ENCODE measurements around the gene GABPA. TPM values are rescaled to one million over a fixed set of nuclear protein-coding genes. Genes with fewer than 3 reads are reported as not detected.

Gene GABPA
- total RNA-seq, 4 donors from 2014 or later = 11.1 to 18.1 (median 15.9) TPM

DNA sequence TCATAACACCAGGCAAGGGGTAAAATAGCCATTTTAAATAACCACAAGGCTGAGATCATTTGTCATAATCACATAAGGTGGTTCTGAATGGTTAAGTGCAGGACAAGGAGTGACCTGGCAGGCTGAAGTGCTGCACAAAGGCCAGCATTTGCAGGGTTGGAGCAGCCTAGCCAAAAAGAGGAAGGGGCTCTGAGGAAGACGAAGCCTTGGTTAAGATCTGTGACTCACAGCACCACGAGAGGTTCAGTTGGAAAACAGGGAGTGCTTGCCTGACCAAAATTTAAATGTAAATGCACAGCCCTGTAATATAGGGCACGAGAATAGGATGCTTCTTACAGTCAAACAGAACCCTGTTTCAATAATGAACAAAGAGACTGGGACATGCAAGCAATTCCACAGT, 12.1 kb upstream of the GABPA start:
- TF ChIP-seq, protein P1, sequence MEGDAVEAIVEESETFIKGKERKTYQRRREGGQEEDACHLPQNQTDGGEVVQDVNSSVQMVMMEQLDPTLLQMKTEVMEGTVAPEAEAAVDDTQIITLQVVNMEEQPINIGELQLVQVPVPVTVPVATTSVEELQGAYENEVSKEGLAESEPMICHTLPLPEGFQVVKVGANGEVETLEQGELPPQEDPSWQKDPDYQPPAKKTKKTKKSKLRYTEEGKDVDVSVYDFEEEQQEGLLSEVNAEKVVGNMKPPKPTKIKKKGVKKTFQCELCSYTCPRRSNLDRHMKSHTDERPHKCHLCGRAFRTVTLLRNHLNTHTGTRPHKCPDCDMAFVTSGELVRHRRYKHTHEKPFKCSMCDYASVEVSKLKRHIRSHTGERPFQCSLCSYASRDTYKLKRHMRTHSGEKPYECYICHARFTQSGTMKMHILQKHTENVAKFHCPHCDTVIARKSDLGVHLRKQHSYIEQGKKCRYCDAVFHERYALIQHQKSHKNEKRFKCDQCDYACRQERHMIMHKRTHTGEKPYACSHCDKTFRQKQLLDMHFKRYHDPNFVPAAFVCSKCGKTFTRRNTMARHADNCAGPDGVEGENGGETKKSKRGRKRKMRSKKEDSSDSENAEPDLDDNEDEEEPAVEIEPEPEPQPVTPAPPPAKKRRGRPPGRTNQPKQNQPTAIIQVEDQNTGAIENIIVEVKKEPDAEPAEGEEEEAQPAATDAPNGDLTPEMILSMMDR (IDR thresholded peaks at IDR 0.05) = no peak
- H3K4me1 ChIP-seq = no peaks in the 10 kb centered on the region
- no peak for DNase-seq
- H3K27me3 ChIP-seq = no peaks in the 10 kb centered on the region
- H3K36me3 ChIP-seq = peaks cover 0 to 73% (median 18%) of the 10 kb centered on the region in 3 donors
- no peak overlapping the region for H3K4me3 ChIP-seq
- intact Hi-C loops (cut with DNase I) = no loop called here
- no peaks in the 10 kb centered on the region for H3K9me3 ChIP-seq
- H3K27ac ChIP-seq = peak overlapping the region in 2 of 4 donors; percentile 0 to 21
- WGBS, 2 donors = 70% methylated on average over 3 of the region's 3 CpGs

DNA sequence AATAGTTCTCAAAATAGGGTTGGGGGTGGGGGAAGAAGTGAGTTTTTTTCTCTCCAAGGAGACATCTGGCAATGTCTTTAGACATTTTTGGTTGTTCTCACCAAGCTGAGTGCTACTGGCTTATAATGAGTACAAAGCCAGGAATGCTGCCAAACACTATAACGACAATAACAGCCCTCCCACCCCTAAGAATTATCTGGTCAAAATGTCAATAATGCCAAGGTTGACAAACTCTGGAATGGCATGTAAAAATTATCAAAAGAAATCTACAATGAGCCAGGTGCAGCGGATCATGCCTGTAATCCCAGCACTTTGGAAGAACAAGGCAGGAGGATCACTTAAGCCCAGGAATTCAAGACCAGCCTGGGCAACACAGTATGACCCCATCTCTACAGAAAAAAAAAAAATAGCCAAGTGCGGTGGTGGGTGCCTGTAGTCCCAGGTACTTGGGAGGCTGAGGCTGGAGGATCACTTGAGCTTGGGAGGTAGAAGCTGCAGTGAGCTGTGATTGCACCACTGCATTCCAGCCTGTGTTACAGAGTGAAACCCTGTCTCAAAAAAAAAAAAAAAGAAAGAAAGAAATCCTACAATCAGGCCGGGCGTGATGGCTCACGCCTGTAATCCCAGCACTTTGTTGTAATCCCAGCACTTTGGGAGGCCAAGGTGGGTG, 2.5 kb upstream of the GABPA start:
- WGBS, 2 donors = 55 to 62% methylated on average over 6 of the region's 6 CpGs
- Histone ChIP-seq H3K9me3 (no peaks in the 10 kb centered on the region), H3K4me3 (no peak overlapping the region), H3K4me1 (peaks cover 9 to 59% (median 35%) of the 10 kb centered on the region in 3 donors), H3K27ac (peak overlapping the region; percentile 4 to 99 (median 58)), H3K27me3 (no peaks in the 10 kb centered on the region), H3K36me3 (peaks cover 4 to 46% (median 20%) of the 10 kb centered on the region in 3 donors)
- TF ChIP-seq, protein P1 (IDR thresholded peaks at IDR 0.05) = no peak
- no peak for TF ChIP-seq POLR2A (IDR thresholded peaks at IDR 0.05)
- intact Hi-C loops (cut with DNase I) = no loop called here
- no peak for DNase-seq

DNA sequence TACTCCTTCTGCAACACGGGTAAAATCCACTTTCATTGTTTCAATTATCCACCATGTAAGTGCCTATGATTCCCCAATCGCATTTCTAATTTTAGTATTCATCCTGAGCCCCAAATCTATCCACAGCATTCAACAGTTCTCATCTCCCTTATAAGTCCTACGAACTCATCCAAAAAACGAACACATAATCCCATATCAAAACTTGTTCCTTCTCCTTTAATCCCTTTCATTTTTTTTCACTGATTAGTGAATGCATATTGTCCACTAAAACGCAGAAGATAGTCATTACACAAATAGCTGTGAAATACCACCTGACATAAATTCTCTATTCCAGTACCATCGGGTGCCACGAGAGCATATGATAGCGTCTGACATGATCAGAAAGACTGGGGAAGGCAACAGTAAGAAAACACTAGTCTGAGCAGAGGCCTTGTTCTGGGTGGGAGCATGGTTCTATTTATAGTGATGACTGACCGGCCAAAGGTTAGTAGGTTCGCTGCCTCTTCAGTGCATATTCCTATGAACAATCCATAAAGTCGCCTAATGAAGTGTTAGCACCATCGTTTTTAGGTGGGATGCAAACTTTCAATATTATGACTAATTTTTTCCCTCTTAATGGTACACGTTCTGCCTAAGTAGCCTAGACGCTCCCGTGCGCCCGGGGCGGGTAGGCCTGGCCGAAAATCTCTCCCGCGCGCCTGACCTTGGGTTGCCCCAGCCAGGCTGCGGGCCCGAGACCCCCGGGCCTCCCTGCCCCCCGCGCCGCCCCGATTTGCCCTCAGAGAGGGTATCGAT, 716 bp upstream of the GABPA start:
- TF ChIP-seq, protein P1 (IDR thresholded peaks at IDR 0.05) = no peak
- TF ChIP-seq POLR2A (IDR thresholded peaks at IDR 0.05) = no peak
- Histone ChIP-seq H3K9me3 (no peaks in the 10 kb centered on the region), H3K4me1 (peaks cover 9 to 68% (median 40%) of the 10 kb centered on the region in 3 donors), H3K36me3 (peaks cover 0 to 28% (median 3%) of the 10 kb centered on the region in 3 donors), H3K4me3 (peak overlapping the region; percentile 91 to 98 (median 96)), H3K27ac (peak overlapping the region; percentile 99), H3K27me3 (no peaks in the 10 kb centered on the region)
- DNase-seq = no peak
- WGBS, 2 donors = 4% methylated on average over 12 to 17 of the region's 30 CpGs
- intact Hi-C loops (cut with DNase I) = no loop called here

DNA sequence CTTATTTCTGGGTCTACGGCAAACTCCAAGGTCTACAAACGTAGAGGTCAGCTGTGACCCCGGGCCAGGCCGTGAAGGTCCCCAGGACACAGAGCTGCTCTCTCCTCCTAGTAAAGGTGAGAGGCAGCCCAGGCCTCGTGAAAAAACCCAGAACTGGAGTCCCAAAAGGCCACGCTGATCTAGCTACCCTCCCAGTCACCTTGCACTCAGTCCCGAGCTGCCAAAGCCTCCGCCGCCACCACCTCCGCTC, 193 bp upstream of the GABPA start:
- Histone ChIP-seq H3K9me3 (no peaks in the 10 kb centered on the region), H3K27me3 (no peaks in the 10 kb centered on the region), H3K36me3 (peaks cover 0 to 25% (median 0%) of the 10 kb centered on the region in 3 donors), H3K27ac (peak overlapping the region; percentile 99), H3K4me3 (peak overlapping the region; percentile 91 to 98 (median 96)), H3K4me1 (peaks cover 9 to 66% (median 40%) of the 10 kb centered on the region in 3 donors)
- TF ChIP-seq POLR2A (IDR thresholded peaks at IDR 0.05) = peak in 3 of 4 donors; percentile 73 to 90 (median 81)
- TF ChIP-seq, protein P1 (IDR thresholded peaks at IDR 0.05) = no peak
- DNase-seq = no peak
- intact Hi-C loops (cut with DNase I) = no loop called here
- 0% methylated on average over 2 to 5 of the region's 10 CpGs for WGBS, 2 donors

Measured in esophagus squamous epithelium (tissue), 5 donors.